NCI-H1436 (cell line): Measurements from ENCODE around the gene EXOC3.

Experiments
- DNase-seq: peaks from one replicate; lab custom pipeline; 2025; lab: John Stamatoyannopoulos, UW

The EXOC3 gene

GRCh38 chr5:439636-440035 lies 3.3 kb upstream of the EXOC3 start:
- no peak for DNase-seq

DNA sequence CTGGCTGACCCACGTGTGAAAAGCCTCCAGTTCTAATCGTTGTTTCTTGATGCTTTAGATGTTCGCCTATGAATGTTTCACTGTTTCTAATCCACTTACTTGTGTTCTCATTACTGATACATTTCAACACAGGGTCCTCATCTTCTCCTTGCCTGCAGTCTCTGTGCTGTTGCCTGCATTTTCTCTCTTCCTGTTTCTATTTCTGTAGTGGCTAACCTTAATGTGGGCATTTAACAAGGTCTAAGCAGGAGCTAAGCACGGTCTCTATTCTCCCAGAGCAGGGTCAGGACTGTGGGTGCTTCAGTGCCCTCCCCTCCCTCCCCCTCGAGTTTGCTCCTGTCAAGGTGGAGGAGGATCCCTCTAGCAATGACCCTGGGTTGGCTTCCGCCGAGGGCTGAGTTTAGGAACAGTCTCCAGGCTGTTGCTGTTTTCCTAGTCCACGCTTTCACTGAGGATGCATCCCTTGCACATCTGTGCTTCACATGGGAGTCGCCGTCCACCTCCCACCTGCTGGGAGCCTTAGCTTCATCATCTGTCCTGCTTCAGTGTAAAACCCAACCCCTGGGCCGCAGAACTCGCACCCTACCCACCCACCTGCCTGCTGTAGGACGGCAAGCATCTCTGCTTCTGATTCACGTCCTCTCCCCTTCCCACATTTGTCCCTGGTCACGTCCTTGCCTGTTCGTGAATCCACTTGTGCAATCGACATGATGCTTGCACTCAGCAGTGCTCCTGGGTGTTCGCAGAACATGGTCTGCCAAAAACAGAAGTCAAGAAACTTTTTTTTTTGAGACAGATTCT lies 2.4 kb upstream of the EXOC3 start:
- no peak for DNase-seq

GRCh38 chr5:441996-442334 lies 1.0 kb upstream of the EXOC3 start:
- no peak for DNase-seq

- no peak for DNase-seq
These were observed 519 bp downstream of the EXOC3 start for GRCh38 chr5:443239-444151.

- no peak for DNase-seq
These were observed 1.2 kb downstream of the EXOC3 start for GRCh38 chr5:444226-444625.

- no peak for DNase-seq
These were observed 2.6 kb downstream of the EXOC3 start for GRCh38 chr5:445591-445990.

- no peak for DNase-seq
These were observed 3.3 kb downstream of the EXOC3 start for GRCh38 chr5:446066-446882.

DNA sequence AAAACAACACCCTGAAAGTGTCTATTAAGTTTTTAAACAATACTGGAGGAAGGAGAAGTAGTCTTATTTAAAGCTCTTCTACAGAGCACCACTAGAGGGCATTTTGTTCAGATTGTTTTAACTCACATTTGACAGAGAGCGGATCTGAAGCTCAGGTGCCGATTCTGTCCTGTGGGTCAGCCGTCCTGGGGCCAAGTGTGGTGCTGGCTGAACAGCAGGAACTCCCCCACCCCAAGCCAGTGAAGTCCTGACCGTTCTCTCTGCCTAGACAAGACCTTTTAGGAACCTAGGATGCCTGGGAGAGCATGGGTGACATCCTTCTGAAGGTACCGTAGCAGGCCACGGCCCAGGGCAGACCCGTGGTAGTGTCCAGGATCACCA lies 3.9 kb downstream of the EXOC3 start:
- DNase-seq = peak; percentile 28

DNA sequence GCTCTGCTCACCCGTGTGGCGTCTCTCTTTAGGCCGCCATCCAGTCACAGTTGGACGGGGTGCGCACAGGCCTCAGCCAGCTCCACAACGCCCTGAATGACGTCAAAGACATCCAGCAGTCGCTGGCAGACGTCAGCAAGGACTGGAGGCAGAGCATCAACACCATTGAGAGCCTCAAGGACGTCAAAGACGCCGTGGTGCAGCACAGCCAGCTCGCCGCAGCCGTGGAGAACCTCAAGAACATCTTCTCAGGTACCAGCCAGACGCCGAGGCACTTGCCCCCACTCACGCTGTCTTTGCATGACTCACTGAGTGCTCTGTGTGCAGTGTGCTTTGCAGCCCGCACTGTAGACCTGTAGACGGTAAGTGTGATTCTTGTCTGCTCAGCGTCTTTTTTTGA lies 4.5 kb downstream of the EXOC3 start:
- no peak for DNase-seq

GRCh38 chr5:448061-448765 lies 5.2 kb downstream of the EXOC3 start:
- DNase-seq = no peak

- no peak for DNase-seq
These were observed 5.8 kb downstream of the EXOC3 start for GRCh38 chr5:448766-449090.

GRCh38 chr5:449151-449550 lies 6.2 kb downstream of the EXOC3 start:
- no peak for DNase-seq

DNA sequence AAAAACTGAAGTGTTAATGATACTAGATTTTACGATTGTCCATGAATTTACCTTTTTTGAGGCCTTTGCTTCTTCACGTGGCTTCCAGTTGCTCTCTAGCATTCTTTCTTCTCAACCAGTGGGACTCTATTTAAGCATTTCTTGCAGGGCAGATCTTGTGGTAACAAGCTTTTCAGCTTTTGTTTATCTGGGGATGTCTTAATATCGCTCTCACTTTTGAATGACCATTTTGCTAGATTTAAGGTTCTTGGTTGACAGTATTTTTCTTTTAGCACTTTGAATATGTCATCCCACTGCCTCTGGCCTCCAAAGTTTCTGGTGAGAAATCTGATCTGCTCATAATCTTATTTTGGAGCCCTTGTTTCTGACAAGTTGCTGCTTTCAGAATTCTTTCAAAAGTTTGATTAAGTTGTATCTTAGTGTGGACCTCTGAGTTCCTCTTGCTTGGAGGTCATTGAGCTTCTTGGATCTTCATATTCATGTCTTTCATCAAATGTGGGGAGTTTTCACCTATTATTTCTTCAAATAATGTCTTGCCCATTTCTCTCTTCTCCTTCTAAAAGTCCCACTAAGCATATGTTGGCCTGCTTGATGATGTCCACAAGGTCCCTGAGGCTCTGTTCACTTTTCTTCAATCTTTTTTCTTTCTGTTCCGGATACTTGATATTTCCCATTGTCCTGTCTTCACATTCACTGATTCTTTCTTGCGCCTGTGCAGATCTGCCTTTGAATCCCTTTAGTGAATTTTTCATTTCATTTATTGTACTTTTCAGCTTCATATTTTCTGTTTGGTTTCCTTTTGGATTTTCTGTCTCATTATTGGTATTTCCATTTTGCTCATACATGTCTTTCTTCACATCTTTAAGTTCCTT lies 8.8 kb downstream of the EXOC3 start:
- DNase-seq = no peak

- DNase-seq = no peak
These were observed 10.2 kb downstream of the EXOC3 start for GRCh38 chr5:452978-453710.

- no peak for DNase-seq
These were observed 10.9 kb downstream of the EXOC3 start for GRCh38 chr5:453725-454481.

- DNase-seq = no peak
These were observed 12.0 kb downstream of the EXOC3 start for GRCh38 chr5:454936-455335.

GRCh38 chr5:455806-456205 lies 12.8 kb downstream of the EXOC3 start:
- no peak for DNase-seq

DNA sequence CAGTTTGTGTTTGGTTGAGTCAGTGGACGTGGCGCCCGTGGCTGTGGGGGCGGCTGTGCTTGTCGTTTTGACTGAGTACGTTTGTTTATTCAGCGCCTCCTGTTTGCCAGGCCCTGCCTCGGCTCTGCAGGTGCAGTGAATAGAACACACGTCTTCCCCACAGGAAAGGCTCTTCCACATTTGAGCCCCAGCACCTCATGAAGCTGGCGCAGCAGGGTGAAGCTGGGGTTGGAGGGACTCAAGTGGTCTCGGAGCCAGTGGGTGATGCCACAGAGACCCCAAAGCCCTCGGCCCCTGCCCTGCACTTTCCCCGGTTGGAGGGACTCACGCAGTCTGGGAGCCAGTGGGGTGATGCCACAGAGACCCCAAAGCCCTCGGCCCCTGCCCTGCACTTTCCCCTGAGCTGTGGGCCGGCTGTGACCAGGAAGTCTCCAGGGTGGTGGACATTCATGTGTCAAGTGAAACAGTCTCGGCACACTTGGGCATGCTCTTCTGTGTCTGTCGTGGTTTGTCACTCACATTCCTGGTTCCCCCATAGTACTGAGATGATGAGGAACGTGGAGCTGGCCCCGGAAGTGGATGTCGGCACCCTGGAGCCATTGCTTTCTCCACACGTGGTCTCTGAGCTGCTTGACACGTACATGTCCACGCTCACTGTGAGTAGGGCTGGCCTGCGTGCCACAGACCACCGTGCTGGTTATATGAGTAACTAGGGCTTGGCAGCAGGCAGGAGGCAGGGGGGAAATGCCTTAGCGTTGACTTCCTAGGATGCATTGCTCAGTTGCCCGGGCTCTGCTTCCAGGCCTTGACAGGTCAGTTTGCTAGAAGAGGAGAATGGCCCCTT lies 13.6 kb downstream of the EXOC3 start:
- DNase-seq = no peak
